Heart left ventricle (tissue), 16 donors: Measurements from ENCODE around the gene MPST. TPM values are rescaled to one million over a fixed set of nuclear protein-coding genes. Genes with fewer than 3 reads are reported as not detected.
A peak's percentile ranks its signal among the peaks of the same experiment; 100 is the strongest.

ENCODE experiments used
- ATAC-seq, 4 donors: fragments of 200-7000 bp; cut with Tn5 transposase; one replicate each; pipeline ENCODE4 v1.9.1; 2020 to 2022; ENCODE audit warnings: moderate library complexity in 4 of 4, mild to moderate bottlenecking in 3 of 4, moderate number of reproducible peaks in 1 of 4
- DNase-seq, 5 donors: peaks; one replicate each; pipeline ENCODE4 v3.0.0-alpha.2; 2020
- H3K27ac ChIP-seq, 12 donors: fragments of 200-600 bp; sonication (generic) in 4 of 12; one replicate each; pipeline versions ENCODE4 v1.5.0 to v1.8.0; 2016 to 2022; ENCODE audit warnings: mild to moderate bottlenecking in 2 of 12
- H3K27me3 ChIP-seq, 9 donors: fragments of 200-600 bp; sonication (generic) in 2 of 9; one replicate each; pipeline versions ENCODE4 v1.5.1 to v1.8.0; 2016 to 2022; ENCODE audit warnings: mild to moderate bottlenecking in 3 of 9
- H3K36me3 ChIP-seq, 9 donors: fragments of 200-600 bp; sonication (generic) in 2 of 9; one replicate each; pipeline versions ENCODE4 v1.5.0 to v1.8.0; 2018 to 2022; ENCODE audit warnings: mild to moderate bottlenecking in 2 of 9
- H3K4me1 ChIP-seq, 12 donors: fragments of 200-600 bp; sonication (generic) in 4 of 12; one replicate each; pipeline versions ENCODE4 v1.5.0 to v1.8.0; 2016 to 2022; ENCODE audit warnings: mild to moderate bottlenecking in 3 of 12
- H3K4me3 ChIP-seq, 12 donors: fragments of 200-600 bp; sonication (generic) in 4 of 12; one replicate each; pipeline versions ENCODE4 v1.5.0 to v1.8.0; 2017 to 2022; ENCODE audit warnings: mild to moderate bottlenecking in 9 of 12, moderate library complexity in 4 of 12
- H3K9me3 ChIP-seq, 12 donors: fragments of 200-600 bp; sonication (generic) in 4 of 12; one replicate each; pipeline versions ENCODE4 v1.5.0 to v1.8.0; 2016 to 2022; ENCODE audit warnings: mild to moderate bottlenecking in 1 of 12
- POLR2A ChIP-seq, 2 donors: fragments of 450-650 bp; IDR thresholded peaks; one replicate each; pipeline ENCODE4 v1.6.1; 2017; ENCODE audit warnings: antibody characterized with exemption in 2 of 2, mild to moderate bottlenecking in 2 of 2, moderate library complexity in 2 of 2
- WGBS, 4 donors: extraction: QIAGEN DNeasy Blood & Tissue Kit in 2 of 4; methylation state at CpG; one replicate each; pipeline versions ENCODE4 v1.1.5 to v1.1.7; 2013 to 2018; 5-methylcytosine and 5-hydroxymethylcytosine counted together
- intact Hi-C, 10 donors: fragments of 100-400 bp; cut with DNase I; formaldehyde crosslinking; loops; one replicate each; pipeline versions ENCODE4 v1.11.1 to v1.14.2; 2022
- polyA plus RNA-seq, 2 donors: library from polyadenylated mRNA; stranded (reverse); fragments of 200-250 nt; gene quantifications; one replicate each; pipeline ENCODE4 v1.2.3, GENCODE V29; 2013
- total RNA-seq, 9 donors: library from RNA; depleted of rRNA in 2 of 9; stranded (reverse); fragments of >200 nt in 2 of 9; fragmentation: NEBNext Ultra II Directional in 3 of 9; extraction: Animal tissue kit (Norgen Biotek cat#: 25700) in 3 of 9; gene quantifications; one replicate each; pipeline versions ENCODE4 v1.1.0 to v1.2.4, GENCODE V29; 2016 to 2023
- TF ChIP-seq, protein P1 (sequence below), 12 donors: fragments of 200-600 bp; sonication (generic) in 4 of 12; IDR thresholded peaks; one replicate each; pipeline versions ENCODE4 v1.5.0 to v1.8.0; 2018 to 2022; ENCODE audit warnings: antibody characterized with exemption in 12 of 12, mild to moderate bottlenecking in 5 of 12
- donor health status: ischemic (EF 13 %, LVEDD 7.1; RV severe dilation, severe dysfunction).
- donor health status: healthy with polysubstance abuse.
- donor health status: DM: no; HTN: yes; CAD: no.
- donor health status: DM: no; HTN: no; CAD: no.
- donor health status: ischemic (EF 25% LVEDD 6.9; RV normal size, moderate dysfunction).
- donor health status: ischemic (EF 25% LVEDD 5.7; RV mildly dilated, moderate dysfunction).
- donor health status: healthy.
- donor health status: DM: yes; HTN: yes; CAD: no.
- donor health status: ischemic (EF 35%, LVEDD 5.7; RV mildly dilated, moderate dysfunction).
- donor health status: nonischemic (EF 11% LVEDD 7.7; RV severe dilation, severe dysfunction).
- donor health status: DM: yes; HTN: yes; CAD: no.
- donor health status: PGD.
- donor health status: ischemic (EF 29% LVEDD 5.4; RV normal size, mild dysfunction).
- donor health status: nonischemic (EF 23%, LVEDD 6.1; RV moderate dilation, normal function).

The MPST gene
- total and polyA plus RNA-seq, 11 donors: 27.5 to 157 (median 59.9) TPM

DNA sequence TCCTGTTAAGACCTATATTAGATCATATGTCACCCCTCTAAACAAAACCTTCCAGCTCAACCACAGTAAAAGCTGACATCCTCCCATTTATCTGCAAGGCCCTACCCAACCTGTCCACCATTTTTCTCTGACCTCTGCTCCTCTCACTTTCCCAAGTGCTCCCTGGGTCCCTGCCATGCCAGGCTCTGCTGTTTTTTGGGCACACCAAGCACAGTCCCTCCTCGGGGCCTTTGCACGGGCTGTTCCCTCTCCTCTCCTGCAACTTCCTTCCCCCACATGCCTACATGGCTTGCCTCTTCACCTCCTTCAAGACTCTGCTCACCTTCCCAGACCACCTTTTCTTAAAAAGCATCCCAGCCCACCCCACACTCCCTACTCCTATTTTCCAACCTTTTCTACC lies 10.1 kb upstream of the MPST start:
- Histone ChIP-seq H3K27me3 (no peaks in the 10 kb centered on the region), H3K4me3 (no peak overlapping the region), H3K9me3 (peaks cover 0 to 5% (median 0%) of the 10 kb centered on the region in 12 donors), H3K36me3 (no peaks in the 10 kb centered on the region), H3K27ac (no peak overlapping the region), H3K4me1 (peaks cover 0 to 33% (median 16%) of the 10 kb centered on the region in 12 donors)
- 81 to 87% (median 87%) methylated on average over 2 of the region's 2 CpGs for WGBS, 4 donors
- TF ChIP-seq, protein P1, sequence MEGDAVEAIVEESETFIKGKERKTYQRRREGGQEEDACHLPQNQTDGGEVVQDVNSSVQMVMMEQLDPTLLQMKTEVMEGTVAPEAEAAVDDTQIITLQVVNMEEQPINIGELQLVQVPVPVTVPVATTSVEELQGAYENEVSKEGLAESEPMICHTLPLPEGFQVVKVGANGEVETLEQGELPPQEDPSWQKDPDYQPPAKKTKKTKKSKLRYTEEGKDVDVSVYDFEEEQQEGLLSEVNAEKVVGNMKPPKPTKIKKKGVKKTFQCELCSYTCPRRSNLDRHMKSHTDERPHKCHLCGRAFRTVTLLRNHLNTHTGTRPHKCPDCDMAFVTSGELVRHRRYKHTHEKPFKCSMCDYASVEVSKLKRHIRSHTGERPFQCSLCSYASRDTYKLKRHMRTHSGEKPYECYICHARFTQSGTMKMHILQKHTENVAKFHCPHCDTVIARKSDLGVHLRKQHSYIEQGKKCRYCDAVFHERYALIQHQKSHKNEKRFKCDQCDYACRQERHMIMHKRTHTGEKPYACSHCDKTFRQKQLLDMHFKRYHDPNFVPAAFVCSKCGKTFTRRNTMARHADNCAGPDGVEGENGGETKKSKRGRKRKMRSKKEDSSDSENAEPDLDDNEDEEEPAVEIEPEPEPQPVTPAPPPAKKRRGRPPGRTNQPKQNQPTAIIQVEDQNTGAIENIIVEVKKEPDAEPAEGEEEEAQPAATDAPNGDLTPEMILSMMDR (IDR thresholded peaks at IDR 0.05): no peak
- TF ChIP-seq POLR2A (IDR thresholded peaks at IDR 0.05): no peak
- DNase-seq (no peak), ATAC-seq (no peak)
- intact Hi-C loops: no loop called here

DNA sequence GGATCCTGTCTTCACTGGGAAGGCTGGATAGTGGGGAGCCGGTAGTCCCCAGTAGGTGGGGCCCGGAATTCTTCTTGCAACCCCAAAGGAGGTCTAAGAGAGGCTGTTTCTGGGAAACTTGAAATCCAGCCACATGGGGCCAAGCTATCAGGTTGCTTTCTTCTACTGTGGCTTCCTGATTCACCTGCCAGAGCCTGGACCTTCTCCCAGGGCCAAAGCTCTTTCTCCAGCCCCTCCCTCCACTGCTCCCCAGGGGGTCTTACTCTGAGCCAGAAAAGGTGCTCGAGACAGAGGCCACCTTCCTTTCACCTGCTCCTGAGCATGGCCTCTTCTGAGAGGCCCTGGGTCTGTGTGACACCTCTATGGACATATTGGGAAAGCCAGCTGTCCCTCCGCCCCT lies 9.4 kb upstream of the MPST start:
- WGBS, 4 donors: 88 to 100% (median 90%) methylated on average over 3 to 4 of the region's 4 CpGs
- H3K36me3 ChIP-seq: no peaks in the 10 kb centered on the region
- H3K27me3 ChIP-seq: no peaks in the 10 kb centered on the region
- H3K4me1 ChIP-seq: peaks cover 0 to 39% (median 20%) of the 10 kb centered on the region in 12 donors
- DNase-seq (peak in 1 of 5 donors; percentile 3), ATAC-seq (no peak)
- H3K27ac ChIP-seq: no peak overlapping the region
- H3K4me3 ChIP-seq: no peak overlapping the region
- intact Hi-C loops: no loop called here
- no peak for TF ChIP-seq POLR2A (IDR thresholded peaks at IDR 0.05)
- TF ChIP-seq, protein P1 (IDR thresholded peaks at IDR 0.05): no peak
- peaks cover 0 to 4% (median 0%) of the 10 kb centered on the region in 12 donors for H3K9me3 ChIP-seq

DNA sequence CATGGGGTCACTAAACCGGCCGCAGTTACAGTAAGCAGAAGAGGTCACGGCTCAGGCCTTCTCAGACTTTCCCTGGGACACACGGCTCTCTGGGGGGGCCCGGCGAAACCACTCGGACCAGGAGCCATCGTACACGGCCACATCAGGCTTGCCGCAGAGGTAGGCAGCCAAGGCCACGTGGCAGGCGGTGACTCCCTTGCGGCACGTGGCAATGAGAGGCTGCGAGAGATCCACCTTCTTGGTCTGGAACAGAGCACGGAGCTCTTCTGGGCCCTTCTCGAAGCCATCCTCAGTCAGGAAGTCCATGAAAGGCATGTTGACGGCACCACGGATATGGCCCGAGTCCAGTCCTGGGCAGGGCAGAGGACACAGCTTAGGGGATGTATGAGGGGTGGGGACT lies 8.6 kb upstream of the MPST start:
- Histone ChIP-seq H3K4me3 (no peak overlapping the region), H3K4me1 (peaks cover 0 to 44% (median 22%) of the 10 kb centered on the region in 12 donors), H3K27ac (no peak overlapping the region), H3K9me3 (no peaks in the 10 kb centered on the region), H3K27me3 (no peaks in the 10 kb centered on the region), H3K36me3 (no peaks in the 10 kb centered on the region)
- no peak for TF ChIP-seq POLR2A (IDR thresholded peaks at IDR 0.05)
- TF ChIP-seq, protein P1 (IDR thresholded peaks at IDR 0.05): no peak
- intact Hi-C loops: no loop called here
- WGBS, 4 donors: 83 to 87% (median 84%) methylated on average over 11 to 20 of the region's 20 CpGs
- peak in 1 of 5 donors; percentile 29 for DNase-seq
- peak in 2 of 4 donors; percentile 10 to 12 for ATAC-seq

DNA sequence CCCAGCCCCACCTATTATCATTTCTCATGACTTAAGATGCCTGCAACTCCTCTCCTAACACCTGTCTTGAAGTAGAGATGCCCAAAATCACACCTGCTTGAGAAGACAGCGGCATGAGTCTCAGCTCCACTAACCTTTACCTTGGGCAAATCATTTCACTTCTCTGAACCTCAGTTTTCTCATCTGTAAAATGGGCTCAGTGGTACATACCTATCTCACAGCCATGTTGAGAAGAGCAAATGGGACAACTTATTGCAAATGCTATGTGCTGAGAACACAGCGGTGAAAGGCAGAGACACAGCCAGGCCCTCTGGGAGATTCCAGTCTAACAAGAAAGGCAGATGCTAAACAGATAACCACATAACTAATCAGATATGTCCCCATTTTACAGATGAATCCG lies 8.1 kb upstream of the MPST start:
- Histone ChIP-seq H3K36me3 (peaks cover 0 to 5% (median 0%) of the 10 kb centered on the region in 9 donors), H3K27me3 (no peaks in the 10 kb centered on the region), H3K9me3 (no peaks in the 10 kb centered on the region), H3K4me1 (peaks cover 0 to 46% (median 22%) of the 10 kb centered on the region in 12 donors), H3K4me3 (no peak overlapping the region), H3K27ac (peak overlapping the region in 5 of 12 donors; percentile 53 to 67 (median 61))
- ATAC-seq (no peak), DNase-seq (no peak)
- intact Hi-C loops: no loop called here
- 93 to 100% (median 96%) methylated on average over 3 of the region's 3 CpGs for WGBS, 4 donors
- TF ChIP-seq, protein P1 (IDR thresholded peaks at IDR 0.05): no peak
- no peak for TF ChIP-seq POLR2A (IDR thresholded peaks at IDR 0.05)
